Erythroblast (primary cell): ENCODE measurements around the gene ZNF391.
"Not testable (repeated sequence)": the region's sequence is repeated elsewhere in the genome, so short reads cannot be mapped to it uniquely, and the experiment has no call there.

Source experiments
- DNase-seq, 2 experiments: peaks; one replicate each; lab custom pipeline; 2025; lab: John Stamatoyannopoulos, UW
- GATA1 ChIP-seq: IDR thresholded peaks from 2 replicates; pipeline ENCODE4 v1.6.1; 2011; ENCODE audit warnings: low read depth, mild to moderate bottlenecking, control low read depth, low read length, moderate library complexity
- POLR2A ChIP-seq: IDR thresholded peaks from 2 replicates; pipeline ENCODE4 v1.6.1; 2011; ENCODE audit warnings: mild to moderate bottlenecking, low read length

ZNF391 gene

DNA sequence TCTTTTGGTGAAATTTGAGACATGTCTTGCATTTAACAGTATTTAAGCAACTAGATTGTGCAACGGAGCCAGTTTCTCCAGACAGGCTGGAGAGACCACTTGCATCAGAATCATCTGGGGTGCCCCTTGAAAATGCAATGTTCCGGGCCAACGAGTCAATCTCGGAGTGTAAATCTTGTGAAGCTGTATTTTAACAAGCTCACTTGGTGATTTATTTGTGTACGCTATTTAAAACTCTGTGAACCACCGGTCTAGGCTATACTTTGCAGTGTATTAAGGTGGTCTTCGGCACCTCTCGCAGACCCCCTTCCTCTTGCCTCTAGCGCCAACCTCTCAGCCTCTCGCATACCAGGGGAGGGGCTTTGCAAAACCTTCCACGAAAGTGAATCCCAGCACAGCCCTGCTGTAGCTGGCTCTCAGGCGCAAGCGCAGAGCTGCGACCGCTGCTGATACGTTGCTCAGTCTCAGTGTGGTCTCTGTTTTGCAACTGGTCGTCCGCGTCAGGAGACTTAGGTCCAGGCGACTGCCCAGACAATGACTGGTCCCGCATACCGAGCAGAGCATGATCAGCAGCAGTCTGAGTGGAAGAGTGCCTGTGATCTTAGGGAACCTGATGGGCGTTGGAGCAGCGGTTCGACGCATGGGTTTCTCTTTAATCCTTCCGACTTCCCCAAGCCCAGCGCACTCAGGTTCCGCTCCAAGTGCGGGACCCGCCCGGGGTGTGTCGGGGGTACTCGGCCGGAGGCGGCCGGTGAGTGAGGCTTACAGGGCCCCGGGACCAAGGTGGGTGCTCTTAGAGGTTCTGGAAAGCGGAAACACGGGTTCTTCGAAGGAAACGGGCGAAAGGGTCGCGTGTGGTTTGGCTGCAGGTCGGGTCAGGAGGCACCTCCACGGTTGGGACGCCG lies at the start of gene ZNF391:
ZNF391 (plus strand) TSS at position 467 of the 905 bp plus-strand sequence. CDS start 11,612 bp downstream, outside the sequence.
- peak; percentile 69 for DNase-seq
- TF ChIP-seq POLR2A: peak; percentile 15
- TF ChIP-seq GATA1: no peak

DNA sequence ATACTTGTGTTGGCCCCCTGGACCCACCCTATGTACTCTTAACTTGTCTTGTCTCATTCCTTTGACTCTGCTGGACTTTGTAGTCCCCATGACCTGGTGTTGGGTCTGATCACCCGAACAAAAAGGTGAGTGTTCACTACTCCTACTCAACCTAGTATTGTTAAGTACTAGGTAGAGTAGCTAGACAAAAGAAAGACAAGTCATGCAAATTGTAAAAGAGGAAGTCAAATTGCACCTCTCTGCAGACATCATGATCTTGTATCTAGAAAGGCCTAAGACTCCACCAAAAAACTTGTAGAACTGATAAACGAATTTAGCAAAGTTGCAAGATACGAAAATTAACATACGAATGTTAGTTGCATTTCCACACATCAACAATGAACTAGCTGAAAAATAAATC lies 35.7 kb upstream of the ZNF391 start:
- TF ChIP-seq POLR2A: no peak
- no peak for TF ChIP-seq GATA1
- no peak for DNase-seq

DNA sequence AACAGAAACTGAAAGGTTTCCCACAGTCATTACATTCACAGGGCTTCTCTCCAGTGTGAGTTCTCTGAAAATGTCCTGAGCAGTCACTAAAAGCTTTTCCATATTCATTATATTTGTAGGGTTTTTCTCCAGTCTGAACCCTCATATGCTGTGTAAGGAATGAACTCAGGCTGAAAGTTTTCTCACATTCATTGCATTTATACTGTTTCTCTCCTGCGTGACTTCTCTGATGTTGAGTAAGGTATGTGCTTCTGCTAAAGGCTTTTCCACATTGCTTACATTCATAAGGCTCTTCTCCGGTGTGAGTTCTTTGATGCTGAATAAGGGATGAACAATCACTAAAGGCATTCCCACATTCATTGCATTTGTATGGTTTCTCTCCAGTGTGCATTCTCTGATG lies 29.8 kb upstream of the ZNF391 start:
- no peak for TF ChIP-seq POLR2A
- no peak for TF ChIP-seq GATA1

DNA sequence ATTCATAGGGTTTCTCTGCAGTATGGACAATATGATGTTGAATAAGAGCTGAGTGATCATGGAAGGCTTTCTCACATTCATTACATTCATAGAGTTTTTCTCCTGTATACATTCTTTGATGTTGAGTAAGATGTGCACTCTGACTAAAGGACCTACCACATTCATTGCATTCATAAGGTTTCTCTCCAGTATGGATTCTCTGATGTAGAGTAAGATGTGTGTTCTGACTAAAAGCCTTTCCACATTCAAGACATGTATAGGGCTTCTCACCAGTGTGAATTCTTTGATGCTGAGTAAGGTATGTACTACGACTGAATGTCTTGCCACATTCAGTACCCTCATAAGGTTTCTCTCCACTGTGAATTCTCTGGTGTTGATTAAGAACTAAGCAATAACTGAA lies 29.3 kb upstream of the ZNF391 start:
- no peak for TF ChIP-seq GATA1
- no peak for TF ChIP-seq POLR2A
- no peak for DNase-seq

More for the DNA sequence above, 29.8 kb upstream of the ZNF391 start:
- DNase-seq: no peak

DNA sequence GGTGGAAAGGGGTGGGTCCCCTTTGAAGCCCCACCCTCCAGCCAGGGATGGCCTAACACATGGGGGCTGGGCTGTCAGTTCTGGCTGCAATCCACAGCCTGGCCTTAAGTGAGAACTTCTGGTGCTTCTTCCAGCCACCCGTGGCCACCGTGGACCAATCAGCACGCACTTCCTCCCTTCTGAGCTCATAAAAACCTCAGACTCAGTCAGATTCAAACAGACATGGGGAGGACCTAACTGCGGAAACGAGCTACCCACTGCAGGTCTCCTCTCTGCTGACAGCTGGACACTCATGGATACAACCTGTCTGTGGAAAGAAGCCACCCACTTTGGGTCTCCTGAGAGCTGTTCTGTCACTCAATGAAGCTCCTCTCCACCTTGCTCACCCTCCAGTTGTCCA lies 20.4 kb upstream of the ZNF391 start:
- TF ChIP-seq GATA1: no peak
- no peak for TF ChIP-seq POLR2A
- no peak for DNase-seq

DNA sequence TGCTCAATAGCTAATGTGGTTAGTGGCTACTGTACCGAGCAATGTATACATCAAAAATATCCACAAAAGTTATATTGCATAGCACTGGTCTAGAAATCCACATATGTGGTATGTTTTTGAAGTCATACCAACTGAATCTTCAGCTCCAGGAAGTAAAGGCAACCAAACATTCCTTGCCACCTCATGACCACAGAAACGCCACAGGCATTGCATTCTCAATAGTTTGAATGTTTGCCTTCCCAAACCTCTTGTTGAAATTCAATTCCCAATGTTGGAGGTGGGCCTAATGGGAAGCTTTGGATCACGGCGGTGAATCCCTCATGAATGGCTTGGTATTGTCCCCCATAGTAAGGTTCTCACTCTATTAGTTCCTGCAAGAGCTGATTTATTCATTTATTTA lies 18.2 kb upstream of the ZNF391 start:
- no peak for TF ChIP-seq POLR2A
- no peak for TF ChIP-seq GATA1

DNA sequence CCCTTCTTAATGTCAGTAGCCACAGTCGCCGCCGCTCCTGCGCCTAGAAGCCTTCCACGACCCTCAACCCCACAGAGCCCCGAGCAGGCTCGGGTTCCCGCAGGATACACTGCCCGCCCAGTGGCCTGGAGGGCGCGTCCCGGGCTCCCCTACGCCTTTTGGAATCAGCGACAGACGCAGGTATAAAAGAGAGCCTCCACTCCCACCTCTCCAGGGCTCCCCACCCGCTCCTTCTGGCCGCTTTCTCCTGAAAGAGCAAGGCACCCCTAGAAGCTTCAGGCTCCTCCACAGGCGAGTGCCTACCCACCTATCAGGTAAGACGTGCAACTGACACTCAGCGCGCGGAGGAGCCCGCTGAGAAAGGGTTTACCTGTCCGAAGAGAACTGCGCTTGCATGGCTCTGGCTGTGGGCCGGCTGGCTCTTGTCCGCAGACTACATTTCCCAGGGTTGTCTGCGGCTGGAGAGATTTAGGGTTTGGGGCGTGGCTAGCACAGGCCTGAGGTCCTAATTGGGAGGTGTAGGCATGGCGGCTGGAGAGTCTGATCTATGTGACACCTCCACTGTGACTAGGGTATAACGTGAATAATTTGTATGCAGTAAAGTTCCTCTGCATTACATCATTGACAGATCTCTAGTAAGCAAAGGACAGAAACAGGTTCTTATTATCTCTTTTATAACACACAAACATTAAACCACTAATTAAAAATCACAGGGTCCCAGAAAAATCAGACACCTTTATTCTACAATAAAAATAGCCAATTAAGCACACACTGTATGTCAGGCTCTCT lies 13.5 kb upstream of the ZNF391 start:
- peak; percentile 49 to 50 for DNase-seq

More for the DNA sequence above, 18.2 kb upstream of the ZNF391 start:
- DNase-seq: no peak

DNA sequence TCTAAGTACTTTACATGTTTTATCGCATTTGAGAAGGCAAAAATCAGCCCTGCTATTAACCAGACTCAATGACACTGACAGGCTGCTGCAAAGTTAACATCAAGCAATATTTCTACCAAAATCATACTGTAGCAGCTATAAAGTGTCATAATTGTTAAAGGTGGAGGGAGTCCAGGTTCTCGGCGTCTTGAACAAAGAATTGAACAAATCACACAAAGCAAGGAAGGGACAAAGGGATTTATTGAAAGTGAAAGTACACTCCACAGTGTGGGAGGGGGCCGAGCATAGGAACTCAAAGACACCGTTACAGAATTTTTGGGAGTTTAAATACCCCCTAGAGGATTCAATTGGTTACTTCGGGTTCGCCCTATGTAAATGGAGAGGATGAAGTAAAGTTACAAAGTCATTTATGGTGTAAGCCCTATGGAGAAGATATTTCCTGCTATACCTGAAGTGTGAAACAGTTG lies 12.9 kb upstream of the ZNF391 start:
- DNase-seq: no peak
- no peak for TF ChIP-seq GATA1
- no peak for TF ChIP-seq POLR2A

More for the DNA sequence above, 13.5 kb upstream of the ZNF391 start:
- TF ChIP-seq POLR2A: no peak
- no peak for TF ChIP-seq GATA1

DNA sequence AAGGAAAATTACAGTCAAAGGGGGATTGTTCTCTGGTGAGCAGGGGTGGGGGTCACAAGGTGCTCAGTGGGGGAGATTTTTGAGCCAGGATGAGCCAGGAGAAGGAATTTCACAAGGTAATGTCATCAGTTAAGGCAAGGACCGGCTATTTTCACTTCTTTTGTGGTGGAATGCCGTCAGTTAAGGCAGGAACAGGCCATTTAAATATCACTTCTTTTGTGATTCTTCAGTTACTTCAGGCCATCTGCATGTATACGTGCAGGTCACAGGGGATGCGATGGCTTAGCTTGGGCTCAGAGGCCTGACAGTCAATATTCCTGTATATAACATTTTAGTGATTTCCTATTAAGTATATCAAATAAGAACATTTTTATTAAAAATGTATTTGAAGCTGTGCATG lies 10.2 kb upstream of the ZNF391 start:
- not testable (repeated sequence) for DNase-seq

DNA sequence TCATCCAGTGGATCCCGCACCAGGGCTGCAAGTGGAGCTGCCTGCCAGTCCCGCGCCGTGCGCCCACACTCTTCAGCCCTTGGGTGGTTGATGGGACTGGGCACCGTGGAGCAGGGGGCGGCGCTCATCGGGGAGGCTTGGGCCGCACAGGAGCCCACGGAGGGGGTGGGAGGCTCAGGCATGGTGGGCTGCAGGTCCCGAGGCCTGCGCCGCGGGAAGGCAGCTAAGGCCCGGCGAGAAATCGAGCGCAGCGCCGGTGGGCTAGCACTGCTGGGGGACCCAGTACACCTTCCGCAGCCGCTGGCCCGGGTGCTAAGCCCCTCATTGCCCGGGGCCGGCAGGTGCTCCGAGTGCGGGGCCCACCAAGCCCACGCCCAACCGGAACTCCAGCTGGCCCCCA lies 7.6 kb upstream of the ZNF391 start:
- DNase-seq: not testable (repeated sequence)

DNA sequence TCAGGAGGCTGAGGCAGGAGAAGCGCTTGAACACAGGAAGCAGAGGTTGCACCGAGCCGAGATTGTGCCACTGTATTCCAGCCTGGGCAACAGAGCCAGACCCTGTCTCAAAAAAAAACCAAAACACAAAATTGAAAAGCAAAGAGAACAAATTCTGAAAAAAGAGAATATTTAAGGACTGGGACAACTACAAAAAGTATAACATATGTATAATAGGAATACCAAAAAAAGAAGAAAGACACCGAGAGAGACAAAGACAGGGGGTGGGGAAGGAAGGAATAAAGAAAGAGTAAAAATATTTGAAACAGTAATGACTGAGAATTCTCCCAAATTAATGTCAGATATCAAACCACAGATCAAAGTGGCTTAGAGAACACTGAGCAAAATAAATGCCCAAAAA lies 5.5 kb upstream of the ZNF391 start:
- TF ChIP-seq POLR2A: no peak
- TF ChIP-seq GATA1: no peak
- no peak for DNase-seq

DNA sequence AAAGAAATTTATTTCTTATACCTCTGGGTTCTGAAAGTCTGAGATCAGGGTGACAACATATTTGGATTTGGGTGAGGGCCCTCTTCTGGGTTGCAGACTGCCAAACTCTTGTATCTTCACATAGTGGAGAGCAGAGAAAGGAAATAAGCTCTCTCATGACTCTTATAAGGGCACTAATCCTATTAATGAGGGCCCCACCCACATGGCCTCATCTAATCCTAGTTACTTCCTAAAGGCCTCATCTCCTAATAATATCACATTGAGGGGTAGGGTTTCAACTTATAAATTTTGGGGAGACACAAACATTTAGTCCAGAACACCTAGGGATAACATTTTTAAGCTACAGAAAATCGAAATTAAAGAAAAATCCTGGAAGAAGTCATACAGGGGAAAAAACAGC lies 5.1 kb upstream of the ZNF391 start:
- no peak for DNase-seq
- TF ChIP-seq POLR2A (no peak), GATA1 (no peak)

DNA sequence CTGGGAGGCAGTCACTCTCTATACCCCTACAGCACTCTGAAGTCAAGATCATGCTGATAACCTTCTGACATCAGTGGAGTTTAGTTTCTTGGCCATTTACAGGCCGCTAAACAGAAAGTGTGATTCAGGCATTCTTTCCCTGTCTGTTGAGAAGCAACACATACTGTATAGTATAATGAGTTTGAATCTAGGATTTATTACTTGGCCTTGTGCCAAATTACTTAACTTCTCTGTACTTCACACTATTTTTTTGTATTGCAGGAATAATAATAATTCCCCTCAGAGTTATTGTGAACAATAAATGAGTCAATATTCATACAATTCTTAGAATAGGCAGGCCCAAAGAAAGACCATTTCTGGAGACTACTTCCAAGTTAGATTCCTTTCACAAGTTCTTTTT lies 4.1 kb downstream of the ZNF391 start:
- no peak for DNase-seq
- TF ChIP-seq POLR2A (no peak), GATA1 (no peak)

DNA sequence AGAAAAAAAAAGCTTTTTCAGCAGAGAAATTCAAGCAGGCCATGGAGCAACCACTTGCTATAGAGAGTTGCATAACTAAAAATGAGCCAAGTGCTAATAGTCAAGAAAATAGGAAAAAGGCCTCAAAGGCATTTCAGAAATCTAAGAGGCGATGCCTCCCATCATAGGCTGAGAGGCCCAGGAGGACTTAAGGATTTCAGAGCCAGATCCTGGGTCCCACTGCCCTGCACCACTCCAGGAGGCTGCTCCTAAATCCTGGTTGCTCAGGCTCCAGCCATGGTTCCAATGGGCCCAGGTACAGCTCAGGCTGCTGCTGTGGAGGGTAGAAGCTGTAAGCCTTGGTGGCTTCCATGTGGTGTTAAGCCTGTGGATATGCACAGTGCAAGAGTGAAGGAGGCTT lies 5.5 kb downstream of the ZNF391 start:
- no peak for DNase-seq
- TF ChIP-seq GATA1 (no peak), POLR2A (no peak)
